ENCODE data around the gene TPM3.
"Not testable (repeated sequence)": the region's sequence is repeated elsewhere in the genome, so short reads cannot be mapped to it uniquely, and the experiment has no call there.

TPM3 gene

GRCh38 chr1:154158307-154159125 lies 33.4 kb downstream of the TPM3 start:
- DNase-seq: no peak

DNA sequence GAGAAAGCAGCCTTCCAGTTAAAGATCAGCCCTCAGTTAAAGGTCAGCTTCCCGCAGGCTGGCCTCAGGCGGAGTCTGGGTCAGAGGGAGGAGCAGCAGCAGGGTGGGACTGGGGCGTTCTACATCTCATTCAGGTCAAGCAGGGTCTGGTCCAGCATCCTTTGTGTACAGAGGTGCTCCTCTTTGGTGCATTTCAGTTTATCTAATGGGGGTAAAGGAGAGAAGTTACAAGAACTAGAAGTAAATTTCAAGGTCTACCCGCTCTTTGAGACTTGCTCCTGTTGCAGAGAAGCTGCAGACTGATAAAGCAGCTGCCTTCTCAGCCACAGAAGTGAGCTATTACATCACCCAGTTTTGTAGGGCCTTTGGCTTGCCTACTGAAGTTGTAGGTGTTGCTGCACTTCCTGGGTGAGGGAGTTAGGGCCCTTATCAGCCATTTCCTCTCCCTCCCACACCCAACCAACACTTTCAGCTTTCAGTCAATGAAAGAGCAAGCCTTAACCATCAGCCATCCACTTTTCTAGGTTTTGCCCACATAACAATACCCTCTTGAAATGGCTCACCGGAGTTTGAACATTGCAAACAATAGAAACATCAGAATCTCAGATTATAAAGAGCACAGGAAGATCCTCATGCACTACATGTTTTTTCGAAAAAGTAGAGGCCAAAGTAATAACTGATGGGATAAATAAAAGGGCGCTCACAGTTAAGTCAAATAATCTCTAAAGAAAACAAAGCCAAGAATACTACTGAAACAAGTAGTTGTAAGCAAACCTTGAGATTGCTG lies 34.2 kb downstream of the TPM3 start:
- peak; percentile 55 to 70 for DNase-seq

DNA sequence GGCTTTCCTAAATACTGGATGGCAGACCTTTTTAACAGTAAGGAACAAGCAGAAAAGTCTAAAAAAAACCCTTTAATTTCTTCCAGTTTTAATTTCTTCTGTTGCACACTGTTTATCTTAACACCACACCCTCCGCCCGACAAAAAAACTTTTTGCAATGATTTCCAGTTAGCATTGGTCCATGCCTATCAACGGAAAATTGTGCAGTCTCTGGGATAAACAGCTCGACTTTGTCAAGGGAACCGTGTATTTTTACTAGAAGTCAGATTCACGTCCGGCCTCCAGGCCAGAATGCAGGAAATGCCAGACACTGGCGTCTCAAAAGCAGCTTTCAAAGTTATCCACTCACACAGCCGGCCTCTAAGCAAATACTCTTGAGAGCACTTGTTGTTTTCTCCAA lies 36.6 kb downstream of the TPM3 start:
- no peak for DNase-seq

- peak in 1 of 2 donors; percentile 5 for DNase-seq
Measured at GRCh38 chr1:154154534-154155191, 37.2 kb downstream of the TPM3 start, which contains the start of gene NUP210L. NUP210L (minus strand) TSS chr1:154155073.

DNA sequence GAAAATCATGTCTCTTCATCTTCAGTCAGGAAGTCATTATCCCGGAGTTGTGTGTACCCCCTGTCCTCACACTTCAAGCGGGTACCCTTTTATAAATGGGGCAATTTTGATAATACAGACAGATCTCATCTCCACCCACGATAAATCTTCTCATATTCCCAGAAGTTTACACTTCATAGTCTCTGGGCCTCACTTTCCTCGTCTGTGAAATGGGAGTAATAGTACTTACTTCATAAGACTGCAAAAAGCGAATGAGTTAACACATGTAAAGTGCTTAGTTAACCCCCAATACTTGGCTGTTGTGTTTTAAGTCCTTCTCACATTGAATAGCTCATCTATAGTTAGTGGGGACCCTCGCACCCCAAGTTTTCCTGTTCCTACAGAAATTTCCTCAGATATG lies 37.8 kb downstream of the TPM3 start:
- DNase-seq: no peak

DNA sequence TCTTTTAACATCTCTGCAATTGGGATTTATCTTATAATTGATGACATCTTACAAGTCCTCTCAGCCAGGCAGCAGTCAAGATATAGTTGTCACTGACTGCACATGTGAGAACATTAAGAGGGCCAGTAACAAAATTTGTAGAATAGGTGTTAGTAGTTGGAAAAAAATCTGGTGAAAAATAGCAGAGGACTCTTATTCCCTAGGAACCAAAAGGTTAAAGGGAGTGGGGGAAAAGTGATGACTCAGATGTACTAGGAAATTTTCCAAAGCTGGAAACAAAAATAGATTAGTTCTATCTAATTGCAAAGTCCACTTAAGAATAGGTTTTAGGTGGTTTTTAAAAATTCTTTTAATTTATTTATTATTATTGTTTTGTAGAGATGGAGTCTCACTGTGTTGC lies 40.6 kb downstream of the TPM3 start:
- no peak for DNase-seq

DNA sequence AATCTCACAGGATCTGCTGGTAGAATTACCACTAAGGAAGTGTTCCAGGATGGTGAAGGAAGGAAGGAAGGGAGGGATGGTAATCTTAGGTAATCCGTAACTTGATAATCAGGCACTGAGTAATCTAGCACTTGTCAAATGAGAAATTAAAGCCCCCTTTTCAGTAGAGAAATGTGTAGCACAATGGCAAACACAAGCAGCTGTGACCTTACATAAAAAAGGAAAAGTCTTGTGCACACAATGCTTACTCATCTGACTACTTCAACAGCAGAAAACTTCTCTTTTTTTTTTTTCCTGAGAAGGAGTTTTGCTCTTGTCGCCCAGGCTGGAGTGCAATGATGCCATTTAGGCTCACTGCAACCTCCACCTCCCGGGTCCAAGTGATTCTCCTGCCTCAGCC lies 43.1 kb downstream of the TPM3 start:
- no peak for DNase-seq

DNA sequence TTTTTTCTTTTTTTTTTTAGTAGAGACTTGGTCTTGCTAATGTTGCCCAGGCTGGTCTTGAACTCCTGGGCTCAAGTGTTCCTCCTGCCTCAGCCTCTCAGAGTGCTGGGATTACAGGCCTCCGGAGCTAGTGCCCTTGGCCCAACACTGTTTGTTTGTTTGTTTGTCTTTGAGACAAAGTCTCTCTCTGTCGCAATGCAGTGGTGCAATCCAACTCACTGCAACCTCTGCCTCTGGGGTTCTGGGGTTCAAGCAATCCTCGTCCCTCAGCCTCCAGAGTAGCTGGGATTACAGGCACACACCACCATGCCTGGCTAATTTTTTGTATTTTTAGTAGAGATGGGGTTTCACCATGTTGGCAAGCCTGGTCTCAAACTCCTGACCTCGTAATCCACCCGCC lies 44.4 kb downstream of the TPM3 start:
- DNase-seq: not testable (repeated sequence)

GRCh38 chr1:154145986-154146385 lies 45.9 kb downstream of the TPM3 start:
- no peak for DNase-seq

DNA sequence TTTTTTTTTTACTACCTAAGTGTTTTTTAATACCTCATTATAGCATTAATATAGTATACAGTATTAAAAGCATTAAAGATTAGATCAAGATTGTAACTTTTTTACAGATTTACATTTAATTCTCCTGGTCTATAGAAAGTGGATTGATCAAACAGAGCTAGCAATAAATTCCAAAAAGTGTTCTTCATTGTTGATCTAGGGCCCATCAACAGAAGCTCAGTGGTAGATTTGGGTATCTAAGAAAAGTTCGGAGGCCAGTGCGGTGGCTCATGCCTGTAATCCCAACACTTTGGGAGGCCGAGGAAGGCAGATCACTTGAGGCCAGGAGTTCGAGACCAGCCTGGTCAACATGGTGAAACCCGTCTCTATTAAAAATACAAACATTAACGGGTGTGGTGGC lies 49.5 kb downstream of the TPM3 start:
- no peak for DNase-seq

DNA sequence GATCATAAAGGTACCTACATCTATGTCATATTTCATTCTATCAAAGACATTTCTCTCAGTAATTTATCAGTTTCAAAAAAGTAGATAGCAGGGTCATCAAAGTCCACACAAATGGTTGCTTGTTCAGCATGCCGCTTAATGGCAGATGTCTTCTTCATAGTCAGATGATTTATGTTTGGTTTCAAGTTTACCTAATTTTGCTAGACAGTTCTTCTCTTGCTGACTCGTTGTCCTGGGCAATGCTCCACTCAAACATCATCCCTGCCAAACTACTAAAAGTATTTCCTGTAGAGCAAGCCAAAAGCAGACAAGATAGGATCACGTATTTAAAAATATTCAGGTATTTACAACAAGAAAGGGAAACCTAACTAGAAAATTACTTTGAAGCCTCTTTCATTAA lies 50.7 kb downstream of the TPM3 start:
- no peak for DNase-seq

GRCh38 chr1:154137888-154138287 lies 54.0 kb downstream of the TPM3 start:
- no peak for DNase-seq

DNA sequence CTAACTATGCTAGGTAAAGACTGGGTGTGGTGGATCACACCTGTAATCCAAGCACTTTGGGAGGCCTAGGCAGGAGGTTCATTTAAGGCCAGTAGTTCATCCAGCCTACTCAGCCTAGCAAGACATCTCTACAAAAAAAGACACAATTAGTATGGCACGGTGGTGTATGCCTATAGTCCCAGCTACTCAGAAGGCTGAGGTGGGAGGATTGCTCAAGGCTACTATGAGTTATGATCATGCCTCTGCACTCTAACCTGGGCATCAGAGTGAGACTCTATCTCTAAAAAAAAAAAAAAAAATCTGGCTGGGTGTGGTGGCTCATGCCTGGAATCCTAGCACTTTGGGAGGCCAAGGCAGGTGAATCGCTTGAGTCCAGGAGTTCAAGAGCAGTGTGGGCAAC lies 58.6 kb downstream of the TPM3 start:
- DNase-seq: no peak

GRCh38 chr1:154129391-154129970 lies 62.4 kb downstream of the TPM3 start:
- DNase-seq: no peak

- not testable (repeated sequence) for DNase-seq
Measured at GRCh38 chr1:154123205-154123604, 68.7 kb downstream of the TPM3 start.

DNA sequence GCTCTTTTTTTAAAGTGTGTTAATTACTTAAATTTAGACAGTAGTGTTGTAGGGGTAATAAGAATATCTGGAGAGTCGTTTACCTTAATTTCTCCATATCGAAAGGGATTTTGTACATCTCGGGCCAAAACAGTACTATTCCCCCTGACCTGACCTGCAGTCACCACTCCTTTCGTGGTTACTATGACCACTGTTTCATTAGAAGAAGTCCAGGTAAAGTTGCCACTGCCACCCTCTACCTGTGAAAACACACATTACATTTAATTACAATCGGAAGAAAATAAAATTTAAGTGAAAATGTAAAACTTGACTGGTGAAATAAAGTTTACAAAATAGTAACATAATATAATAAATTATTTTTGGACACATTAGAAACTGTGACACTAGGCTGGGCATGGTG lies 74.3 kb downstream of the TPM3 start:
- no peak for DNase-seq

GRCh38 chr1:154115180-154115579 lies 76.7 kb downstream of the TPM3 start:
- DNase-seq: no peak
